Progenitor cell of endocrine pancreas (in vitro differentiated cells): ENCODE measurements around the gene PRR16. TPM values are rescaled to one million over a fixed set of nuclear protein-coding genes. Genes with fewer than 3 reads are reported as not detected.

Source experiments
- DNase-seq: peaks from one replicate; pipeline ENCODE4 v3.0.0; 2021; ENCODE audit warnings: low spot score; ENCODE audit not compliant: unreplicated experiment
- H3K27ac Mint-ChIP-seq: 2 replicates; pipeline ENCODE4 v1.8.0; 2021; ENCODE audit warnings: mild to moderate bottlenecking, moderate library complexity, mixed read lengths
- H3K27me3 Mint-ChIP-seq: 2 replicates; pipeline ENCODE4 v1.8.0; 2021; ENCODE audit warnings: mixed read lengths
- H3K36me3 Mint-ChIP-seq: 2 replicates; pipeline ENCODE4 v1.8.0; 2022; ENCODE audit warnings: mixed read lengths; ENCODE audit not compliant: insufficient read depth
- H3K4me1 Mint-ChIP-seq: 2 replicates; pipeline ENCODE4 v1.8.0; 2021; ENCODE audit warnings: low read depth, mixed read lengths
- H3K4me3 Mint-ChIP-seq: 2 replicates; pipeline ENCODE4 v1.8.0; 2021; ENCODE audit warnings: low read depth, mild to moderate bottlenecking, moderate library complexity, mixed read lengths
- H3K9me3 Mint-ChIP-seq: 2 replicates; pipeline ENCODE4 v1.8.0; 2021; ENCODE audit warnings: low read depth, mixed read lengths
- total RNA-seq: library from RNA; stranded (reverse); gene quantifications from 2 replicates; pipeline ENCODE4 v1.2.1, GENCODE V29; 2021
- TF ChIP-seq, protein P1 (sequence below): fragments of 200-600 bp; sonication (generic); IDR thresholded peaks from one replicate; pipeline ENCODE4 v1.5.0; 2021; ENCODE audit warnings: antibody characterized with exemption, mild to moderate bottlenecking; ENCODE audit not compliant: unreplicated experiment

PRR16 gene
- total RNA-seq, 1 donor from 2014 or later = not detected

- H3K4me3 Mint-ChIP-seq = no peak overlapping the region
- TF ChIP-seq, protein P1, sequence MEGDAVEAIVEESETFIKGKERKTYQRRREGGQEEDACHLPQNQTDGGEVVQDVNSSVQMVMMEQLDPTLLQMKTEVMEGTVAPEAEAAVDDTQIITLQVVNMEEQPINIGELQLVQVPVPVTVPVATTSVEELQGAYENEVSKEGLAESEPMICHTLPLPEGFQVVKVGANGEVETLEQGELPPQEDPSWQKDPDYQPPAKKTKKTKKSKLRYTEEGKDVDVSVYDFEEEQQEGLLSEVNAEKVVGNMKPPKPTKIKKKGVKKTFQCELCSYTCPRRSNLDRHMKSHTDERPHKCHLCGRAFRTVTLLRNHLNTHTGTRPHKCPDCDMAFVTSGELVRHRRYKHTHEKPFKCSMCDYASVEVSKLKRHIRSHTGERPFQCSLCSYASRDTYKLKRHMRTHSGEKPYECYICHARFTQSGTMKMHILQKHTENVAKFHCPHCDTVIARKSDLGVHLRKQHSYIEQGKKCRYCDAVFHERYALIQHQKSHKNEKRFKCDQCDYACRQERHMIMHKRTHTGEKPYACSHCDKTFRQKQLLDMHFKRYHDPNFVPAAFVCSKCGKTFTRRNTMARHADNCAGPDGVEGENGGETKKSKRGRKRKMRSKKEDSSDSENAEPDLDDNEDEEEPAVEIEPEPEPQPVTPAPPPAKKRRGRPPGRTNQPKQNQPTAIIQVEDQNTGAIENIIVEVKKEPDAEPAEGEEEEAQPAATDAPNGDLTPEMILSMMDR = no peak
- DNase-seq = no peak
- H3K27ac Mint-ChIP-seq = no peak overlapping the region
- no peaks in the 10 kb centered on the region for H3K27me3 Mint-ChIP-seq
- no peaks in the 10 kb centered on the region for H3K4me1 Mint-ChIP-seq
- H3K9me3 Mint-ChIP-seq = no peaks in the 10 kb centered on the region
- H3K36me3 Mint-ChIP-seq = no peaks in the 10 kb centered on the region
Measured at GRCh38 chr5:120735076-120735475, 271.0 kb downstream of the PRR16 start.
